Measurements from ENCODE around the gene TSEN15.

TSEN15 gene

DNA sequence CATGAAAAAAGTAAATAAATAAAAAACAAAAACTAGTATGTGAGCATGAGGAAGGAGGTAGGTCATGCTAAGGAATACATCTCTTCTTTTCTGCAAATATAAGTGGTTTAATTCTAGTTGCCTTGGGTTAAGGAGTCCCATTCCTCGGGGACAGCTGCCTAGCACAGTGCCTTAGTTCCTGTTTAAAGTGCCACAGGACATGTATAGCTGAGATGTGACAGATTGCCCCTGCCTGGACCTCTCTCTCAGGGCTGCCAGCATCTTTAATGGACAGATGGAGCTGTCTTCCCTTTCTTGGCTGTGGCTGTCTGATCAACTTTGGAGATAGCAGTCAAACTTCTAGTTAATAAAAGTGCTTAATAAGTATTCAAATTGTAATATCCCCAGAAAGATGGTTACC lies 50.0 kb downstream of the TSEN15 start:
- no peak for DNase-seq (ENCODE audit: low read depth)

DNA sequence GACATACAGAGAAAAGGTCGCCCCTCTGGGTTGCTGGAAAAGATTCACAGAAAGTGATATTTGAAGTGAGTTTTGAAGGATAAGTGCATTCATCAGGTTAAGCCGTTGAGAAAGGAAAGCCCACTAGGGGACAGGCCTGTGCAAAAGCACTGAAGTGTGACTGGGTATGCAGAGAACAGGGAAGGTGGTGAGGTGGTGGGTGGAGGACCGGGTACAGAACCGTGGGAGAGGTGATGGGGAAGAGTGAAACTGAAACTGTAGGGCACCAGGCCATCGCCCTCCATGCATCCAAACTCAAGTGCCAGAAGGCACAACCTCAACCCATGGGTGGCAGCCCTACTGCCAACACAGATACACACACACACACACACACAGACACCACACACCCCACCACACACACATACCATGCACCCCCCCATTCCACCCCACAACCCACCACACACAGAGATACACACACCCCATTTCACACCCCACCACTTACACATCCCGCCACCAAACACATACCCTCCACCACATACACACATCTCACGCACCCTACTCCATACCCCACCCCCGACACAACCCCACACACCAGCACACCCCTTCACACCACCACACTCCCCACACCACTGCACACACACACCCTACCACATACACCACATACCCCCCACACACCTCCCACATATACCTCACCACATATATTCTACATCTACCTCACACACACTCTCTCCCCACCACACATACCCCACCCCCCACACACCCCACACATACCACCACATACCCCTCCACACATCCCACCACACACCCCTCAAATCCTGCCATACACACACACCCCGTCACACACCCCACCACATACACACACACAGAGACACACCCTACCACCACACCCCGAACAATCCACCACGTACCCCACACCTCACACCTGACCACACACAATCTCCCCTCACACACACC lies 59.0 kb downstream of the TSEN15 start:
- DNase-seq (ENCODE audit: low read depth): no peak

DNA sequence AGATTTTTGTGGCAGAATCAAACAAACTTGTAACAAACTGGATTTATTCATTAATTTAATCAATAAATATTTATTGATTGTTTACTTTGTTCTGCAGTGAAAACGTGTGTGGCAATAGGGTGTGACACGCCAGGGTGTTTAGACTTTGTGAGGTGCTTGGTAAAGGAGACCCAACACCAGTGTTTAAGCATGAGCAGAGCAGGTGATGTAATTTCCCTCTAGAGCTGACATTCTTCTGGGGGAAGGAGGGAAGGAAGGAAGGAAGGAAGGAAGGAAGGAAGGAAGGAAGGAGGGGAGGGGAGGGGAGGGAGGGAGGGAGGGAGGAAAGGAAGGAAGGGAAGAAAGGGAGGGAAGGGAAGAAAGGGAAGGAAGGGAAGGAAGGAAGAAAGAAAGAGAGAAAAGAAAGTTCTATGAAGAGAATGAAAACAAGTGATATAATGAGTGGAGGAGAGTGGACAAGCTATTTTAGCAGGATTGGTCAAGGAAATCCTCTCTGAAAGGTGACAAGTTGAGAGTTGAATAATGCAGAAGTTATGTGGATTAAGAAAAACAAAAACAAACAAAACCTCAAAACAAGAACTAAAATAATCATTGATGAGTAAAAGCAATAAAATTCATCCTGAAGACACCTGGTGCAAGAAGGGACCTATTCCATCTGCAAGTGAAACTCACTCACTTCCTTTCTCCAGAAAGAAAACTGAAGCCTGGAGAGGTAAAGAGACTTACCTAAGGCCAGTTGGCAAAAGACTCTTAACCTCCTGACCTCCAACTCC lies 60.8 kb downstream of the TSEN15 start:
- no peak for DNase-seq (ENCODE audit: low read depth)

DNA sequence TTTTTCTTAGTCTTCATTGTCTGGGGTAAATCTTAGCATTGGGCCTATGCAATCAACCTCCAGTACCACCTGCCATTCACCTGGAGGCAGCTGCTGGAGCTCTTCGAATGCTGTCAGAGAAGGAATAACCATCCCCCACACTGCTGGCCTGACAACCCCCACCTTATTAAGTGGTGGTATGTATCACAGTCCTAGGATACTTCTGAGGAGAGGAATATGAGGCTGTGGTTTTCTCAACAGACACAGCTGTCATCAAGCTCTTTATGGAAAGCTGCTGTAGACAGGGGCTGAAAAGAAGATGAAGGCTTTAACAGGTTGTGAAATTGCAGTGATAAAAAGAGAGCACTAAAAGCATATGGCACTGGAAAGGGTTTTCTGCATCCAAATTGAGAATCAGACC lies 61.7 kb downstream of the TSEN15 start:
- no peak for DNase-seq (ENCODE audit: low read depth)

DNA sequence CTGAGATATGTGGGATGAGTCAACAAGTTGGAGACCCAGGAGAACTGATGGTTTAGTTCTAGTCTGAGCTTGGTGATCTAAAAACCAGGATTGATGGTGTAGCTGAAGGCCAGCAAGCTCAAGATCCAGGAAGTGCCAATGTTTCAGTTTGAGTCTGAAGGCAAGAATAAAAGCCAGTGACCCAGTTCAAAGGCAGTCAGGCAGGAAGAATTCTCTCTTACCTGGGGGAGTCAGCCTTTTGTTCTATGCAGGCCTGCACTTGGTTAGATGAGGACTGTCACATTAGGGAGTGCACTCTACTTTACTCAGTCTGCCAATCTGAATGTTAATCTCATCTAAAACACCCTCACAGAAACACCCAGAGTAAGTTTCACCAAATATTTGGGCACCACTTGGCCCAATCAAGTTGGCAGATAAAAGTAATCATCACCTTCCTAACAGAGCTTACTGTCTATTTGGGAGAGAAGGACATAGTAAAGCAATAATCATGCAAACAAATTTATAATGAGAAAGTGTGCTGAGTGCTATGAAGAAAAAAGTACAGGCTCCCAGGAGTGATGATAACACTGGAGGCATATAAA lies 63.4 kb downstream of the TSEN15 start:
- no peak for DNase-seq (ENCODE audit: low read depth)

DNA sequence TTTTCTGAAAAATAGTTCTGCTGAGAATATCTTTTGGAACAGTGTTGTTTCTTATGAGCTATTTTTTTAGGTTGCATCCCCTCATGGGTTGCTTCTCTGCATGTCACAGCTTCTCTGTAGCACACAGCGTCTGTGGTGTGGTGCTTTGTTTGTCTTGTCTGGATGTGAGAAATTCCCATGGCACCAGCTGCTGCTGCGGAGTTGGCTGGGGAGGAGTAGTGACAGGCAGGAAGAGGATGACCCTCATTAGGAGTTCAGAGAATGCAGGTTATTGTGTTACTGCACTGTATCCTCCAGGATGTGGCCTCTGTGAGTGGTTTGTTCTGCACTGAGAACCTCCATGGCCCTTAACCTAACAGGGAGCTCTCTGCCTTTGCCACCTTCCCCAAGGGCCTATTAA lies 64.8 kb downstream of the TSEN15 start:
- DNase-seq (ENCODE audit: low read depth): no peak

DNA sequence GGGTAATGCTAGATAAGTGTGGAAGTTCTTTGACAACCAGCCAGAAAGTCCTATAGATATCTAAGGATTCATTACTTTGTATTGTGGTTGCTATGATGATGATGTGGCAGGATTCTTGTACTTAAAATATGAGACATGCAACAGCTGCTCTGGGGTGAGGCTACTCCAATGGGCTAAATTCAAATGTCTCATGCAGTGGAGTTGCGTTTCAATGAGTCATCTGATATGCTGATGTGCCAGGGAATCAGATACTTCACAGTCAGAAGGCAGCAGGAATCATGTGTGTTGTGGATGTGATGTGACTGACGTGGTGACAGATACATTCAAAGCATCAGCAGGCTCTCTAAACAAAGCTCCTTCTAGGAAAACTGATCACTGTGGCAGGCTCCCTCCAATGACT lies 66.5 kb downstream of the TSEN15 start:
- peak; percentile 93 for DNase-seq (ENCODE audit: low read depth)
